ENCODE results near the gene ST6GALNAC5.
A peak's percentile ranks its signal among the peaks of the same experiment; 100 is the strongest.
"Not testable (repeated sequence)": the region's sequence is repeated elsewhere in the genome, so short reads cannot be mapped to it uniquely, and the experiment has no call there.

The ST6GALNAC5 gene

DNA sequence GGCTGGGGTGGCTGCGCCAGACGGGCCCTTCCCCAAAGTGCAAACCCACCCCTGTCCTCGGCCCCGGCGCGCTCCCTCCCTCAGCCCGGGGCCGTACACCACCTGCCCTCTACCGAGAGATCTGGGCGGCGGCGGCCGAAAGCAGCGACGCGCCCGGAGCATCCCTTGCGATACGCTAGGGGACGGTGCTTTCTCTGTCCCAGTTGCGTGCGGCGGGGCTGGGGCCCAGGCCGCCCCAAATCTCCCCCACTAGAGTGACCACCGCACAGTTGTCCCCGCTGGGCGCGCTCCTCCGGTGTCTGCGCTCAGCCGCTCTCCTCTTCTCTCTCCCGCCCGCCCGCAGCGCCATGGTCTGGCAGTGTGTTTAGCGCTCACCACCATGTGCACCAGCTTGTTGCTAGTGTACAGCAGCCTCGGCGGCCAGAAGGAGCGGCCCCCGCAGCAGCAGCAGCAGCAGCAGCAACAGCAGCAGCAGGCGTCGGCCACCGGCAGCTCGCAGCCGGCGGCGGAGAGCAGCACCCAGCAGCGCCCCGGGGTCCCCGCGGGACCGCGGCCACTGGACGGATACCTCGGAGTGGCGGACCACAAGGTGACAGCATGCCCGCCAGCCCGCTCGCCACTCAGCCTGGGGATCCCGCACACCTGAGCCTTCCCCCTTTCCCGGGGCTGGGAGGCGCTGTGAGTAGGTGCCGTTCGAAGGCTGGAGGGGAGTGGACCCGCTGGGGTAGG, 1.0 kb downstream of the ST6GALNAC5 start:
- peak overlapping the region; percentile 64 for H3K9ac ChIP-seq (ENCODE audit: low read length)
- no peaks in the 10 kb centered on the region for H3K9me3 ChIP-seq (ENCODE audit: control insufficient read depth, low read depth, low read length)
- H3K27me3 ChIP-seq (ENCODE audit: control insufficient read depth, insufficient read depth, low read length): peaks cover 21% of the 10 kb centered on the region
- H3K27ac ChIP-seq (ENCODE audit: low read length): no peak overlapping the region
- H3K4me1 ChIP-seq (ENCODE audit: control insufficient read depth, low read depth, low read length): no peaks in the 10 kb centered on the region
- H3K4me3 ChIP-seq (ENCODE audit: low read length): peak overlapping the region; percentile 83
- no peaks in the 10 kb centered on the region for H3K36me3 ChIP-seq (ENCODE audit: control insufficient read depth, low read depth, low read length)

DNA sequence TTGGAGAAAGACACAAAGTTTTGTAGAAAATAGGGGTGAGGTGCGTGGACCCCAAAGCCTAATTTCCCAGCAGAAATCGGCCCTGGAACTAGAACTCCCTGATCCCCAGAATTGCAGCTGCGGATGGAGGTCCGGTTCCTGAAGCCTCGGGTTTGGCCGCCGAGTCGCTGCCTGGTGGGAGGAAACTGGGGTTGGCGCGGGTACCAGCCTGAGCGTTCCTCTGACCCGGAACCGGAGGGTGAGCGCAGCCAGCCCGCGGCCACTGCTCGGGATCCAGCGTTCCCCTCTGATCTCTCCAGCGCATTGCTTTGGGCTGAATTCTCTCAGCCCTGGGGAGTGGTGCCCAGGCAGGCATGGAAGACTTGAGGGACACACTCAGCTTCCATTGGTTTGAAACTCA, 1.6 kb downstream of the ST6GALNAC5 start:
- H3K27ac ChIP-seq (ENCODE audit: low read length): no peak overlapping the region
- peak overlapping the region; percentile 6 for H3K9ac ChIP-seq (ENCODE audit: low read length)
- no peaks in the 10 kb centered on the region for H3K4me1 ChIP-seq (ENCODE audit: control insufficient read depth, low read depth, low read length)
- no peaks in the 10 kb centered on the region for H3K9me3 ChIP-seq (ENCODE audit: control insufficient read depth, low read depth, low read length)
- H3K27me3 ChIP-seq (ENCODE audit: control insufficient read depth, insufficient read depth, low read length): peaks cover 21% of the 10 kb centered on the region
- H3K36me3 ChIP-seq (ENCODE audit: control insufficient read depth, low read depth, low read length): no peaks in the 10 kb centered on the region
- peak overlapping the region; percentile 83 for H3K4me3 ChIP-seq (ENCODE audit: low read length)

DNA sequence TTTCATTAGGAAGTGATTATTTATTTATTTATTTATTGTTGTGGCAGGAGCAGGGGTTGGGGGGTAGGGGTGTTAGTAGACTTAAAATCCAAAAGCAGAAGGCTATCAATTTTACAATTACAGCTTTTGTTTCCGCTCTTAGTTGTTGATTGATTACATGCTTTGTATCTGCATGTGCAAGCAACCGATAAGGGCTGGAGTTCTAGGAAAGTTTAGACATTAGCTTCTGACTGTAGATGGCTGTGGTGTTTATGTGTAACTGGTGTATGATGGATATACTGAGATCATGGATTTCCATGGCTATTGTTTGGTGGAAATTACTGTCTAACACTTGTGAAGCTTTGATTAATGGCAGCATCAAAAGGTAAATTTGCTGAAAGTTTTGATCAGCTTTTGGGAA, 2.8 kb downstream of the ST6GALNAC5 start:
- no peaks in the 10 kb centered on the region for H3K9me3 ChIP-seq (ENCODE audit: control insufficient read depth, low read depth, low read length)
- H3K27me3 ChIP-seq (ENCODE audit: control insufficient read depth, insufficient read depth, low read length): peaks cover 21% of the 10 kb centered on the region
- no peaks in the 10 kb centered on the region for H3K4me1 ChIP-seq (ENCODE audit: control insufficient read depth, low read depth, low read length)
- no peak overlapping the region for H3K27ac ChIP-seq (ENCODE audit: low read length)
- H3K9ac ChIP-seq (ENCODE audit: low read length): no peak overlapping the region
- no peaks in the 10 kb centered on the region for H3K36me3 ChIP-seq (ENCODE audit: control insufficient read depth, low read depth, low read length)
- H3K4me3 ChIP-seq (ENCODE audit: low read length): no peak overlapping the region

DNA sequence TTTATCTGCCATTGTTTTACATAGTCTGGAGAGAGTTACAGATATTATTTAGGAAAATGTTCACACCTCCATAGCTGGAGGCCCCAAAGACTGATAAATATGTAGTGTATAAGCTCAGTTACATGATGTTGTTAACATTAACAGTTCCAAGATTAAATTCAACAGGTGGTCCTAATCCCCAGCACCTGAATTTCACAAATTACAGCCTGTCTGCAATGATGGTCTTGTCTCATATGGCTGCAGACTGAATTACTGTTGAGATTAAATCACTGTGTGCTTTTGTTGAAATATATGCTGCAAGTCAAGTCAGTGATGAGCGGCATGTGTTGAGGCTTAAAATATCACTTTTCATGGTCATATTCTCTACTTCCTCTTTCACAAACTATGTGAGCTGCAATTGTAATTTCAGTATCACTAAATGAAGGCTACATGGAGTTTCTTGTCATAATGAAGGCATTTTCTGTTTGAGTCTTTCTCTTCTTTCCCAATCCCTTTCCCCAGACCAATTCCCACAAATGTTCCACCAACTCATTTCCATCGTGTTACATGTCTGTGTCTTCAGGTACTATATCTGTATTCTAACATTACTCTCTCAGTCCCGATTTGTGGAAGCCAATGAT, 4.2 kb downstream of the ST6GALNAC5 start:
- H3K9ac ChIP-seq (ENCODE audit: low read length): no peak overlapping the region
- H3K27me3 ChIP-seq (ENCODE audit: control insufficient read depth, insufficient read depth, low read length): peaks cover 21% of the 10 kb centered on the region
- H3K4me3 ChIP-seq (ENCODE audit: low read length): no peak overlapping the region
- no peaks in the 10 kb centered on the region for H3K4me1 ChIP-seq (ENCODE audit: control insufficient read depth, low read depth, low read length)
- H3K27ac ChIP-seq (ENCODE audit: low read length): no peak overlapping the region
- H3K9me3 ChIP-seq (ENCODE audit: control insufficient read depth, low read depth, low read length): no peaks in the 10 kb centered on the region
- no peaks in the 10 kb centered on the region for H3K36me3 ChIP-seq (ENCODE audit: control insufficient read depth, low read depth, low read length)

DNA sequence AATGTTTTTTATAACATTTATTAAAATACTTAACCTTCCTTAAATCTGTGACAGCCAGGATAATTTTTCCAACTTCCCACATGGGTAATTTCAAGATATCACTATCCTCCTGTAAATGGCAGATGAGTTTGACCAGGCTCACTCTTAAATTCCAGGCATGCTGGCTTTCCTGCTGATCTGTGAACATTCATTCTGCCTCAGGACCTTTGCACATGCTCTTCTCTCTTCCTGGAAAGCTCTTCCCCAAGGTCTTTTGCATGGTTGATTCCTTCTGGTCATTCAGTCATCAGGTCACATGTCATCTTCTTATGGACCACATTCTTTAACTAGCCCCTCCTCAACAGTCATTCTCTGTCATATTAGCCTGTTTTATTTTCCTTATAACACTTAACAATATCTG, 5.7 kb downstream of the ST6GALNAC5 start:
- Histone ChIP-seq H3K9ac (ENCODE audit: low read length) (no peak overlapping the region), H3K27me3 (ENCODE audit: control insufficient read depth, insufficient read depth, low read length) (peaks cover 21% of the 10 kb centered on the region), H3K27ac (ENCODE audit: low read length) (no peak overlapping the region), H3K4me1 (ENCODE audit: control insufficient read depth, low read depth, low read length) (no peaks in the 10 kb centered on the region), H3K4me3 (ENCODE audit: low read length) (no peak overlapping the region), H3K9me3 (ENCODE audit: control insufficient read depth, low read depth, low read length) (no peaks in the 10 kb centered on the region), H3K36me3 (ENCODE audit: control insufficient read depth, low read depth, low read length) (no peaks in the 10 kb centered on the region)

DNA sequence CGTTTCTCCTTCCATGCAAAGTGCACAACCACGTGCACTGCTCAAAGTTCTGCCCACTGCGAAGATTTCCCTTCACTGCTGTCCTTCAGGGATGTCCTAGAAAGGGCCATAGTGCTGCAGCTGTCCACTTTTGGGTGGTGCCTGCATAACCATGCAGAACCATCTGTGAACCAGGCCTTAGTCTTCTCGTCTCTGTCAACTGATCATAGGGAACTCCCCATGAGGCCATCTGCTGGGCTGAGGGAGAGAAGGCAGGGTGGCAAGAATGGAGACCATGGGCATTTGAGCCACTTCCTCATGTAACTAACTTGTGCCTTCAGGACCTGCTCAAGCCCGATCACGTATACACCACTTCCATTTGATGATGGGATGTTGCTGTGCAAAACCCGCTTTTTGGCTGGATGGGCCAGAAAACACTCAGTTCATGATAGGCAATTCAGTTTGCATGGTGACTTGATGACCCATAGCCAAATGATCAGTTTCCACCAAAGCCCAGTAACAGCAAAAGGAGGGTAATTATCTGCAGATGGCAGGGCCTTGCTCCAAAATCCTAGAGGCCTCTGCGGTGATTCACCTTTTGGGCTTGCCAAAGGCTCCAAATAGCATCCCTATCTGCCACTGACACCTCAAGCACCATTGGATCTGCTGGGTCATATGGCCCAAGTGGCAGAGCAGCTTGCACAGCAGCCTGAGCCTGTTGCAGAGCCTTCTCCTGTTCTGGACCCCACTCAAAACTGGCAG, 9.5 kb downstream of the ST6GALNAC5 start:
- Histone ChIP-seq H3K36me3 (ENCODE audit: control insufficient read depth, low read depth, low read length) (no peaks in the 10 kb centered on the region), H3K4me3 (ENCODE audit: low read length) (no peak overlapping the region), H3K4me1 (ENCODE audit: control insufficient read depth, low read depth, low read length) (no peaks in the 10 kb centered on the region), H3K9ac (ENCODE audit: low read length) (no peak overlapping the region), H3K9me3 (ENCODE audit: control insufficient read depth, low read depth, low read length) (no peaks in the 10 kb centered on the region), H3K27ac (ENCODE audit: low read length) (no peak overlapping the region), H3K27me3 (ENCODE audit: control insufficient read depth, insufficient read depth, low read length) (no peaks in the 10 kb centered on the region)

DNA sequence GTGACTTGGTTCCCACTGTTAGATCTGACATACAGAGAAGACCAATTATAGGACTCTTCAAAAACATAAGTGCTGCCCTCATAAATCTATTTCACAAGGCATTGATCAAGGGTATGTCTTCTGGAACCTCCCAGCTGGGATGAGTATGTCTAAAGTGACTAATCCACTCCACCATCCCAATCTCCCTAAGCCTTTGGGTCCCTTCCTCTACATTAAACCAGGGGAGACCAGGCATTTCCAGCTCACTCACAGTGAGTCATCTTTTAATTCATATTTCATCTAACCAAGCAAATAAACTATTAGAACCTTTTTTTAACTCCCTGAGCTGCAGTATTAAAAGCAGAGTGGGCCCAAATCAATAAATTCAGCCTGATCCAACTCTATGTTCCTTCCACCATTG, 11.7 kb downstream of the ST6GALNAC5 start:
- H3K27me3 ChIP-seq (ENCODE audit: control insufficient read depth, insufficient read depth, low read length); H3K4me1 ChIP-seq (ENCODE audit: control insufficient read depth, low read depth, low read length); H3K36me3 ChIP-seq (ENCODE audit: control insufficient read depth, low read depth, low read length); H3K9me3 ChIP-seq (ENCODE audit: control insufficient read depth, low read depth, low read length); H3K9ac ChIP-seq (ENCODE audit: low read length); H3K4me3 ChIP-seq (ENCODE audit: low read length); H3K27ac ChIP-seq (ENCODE audit: low read length): not testable (repeated sequence)

DNA sequence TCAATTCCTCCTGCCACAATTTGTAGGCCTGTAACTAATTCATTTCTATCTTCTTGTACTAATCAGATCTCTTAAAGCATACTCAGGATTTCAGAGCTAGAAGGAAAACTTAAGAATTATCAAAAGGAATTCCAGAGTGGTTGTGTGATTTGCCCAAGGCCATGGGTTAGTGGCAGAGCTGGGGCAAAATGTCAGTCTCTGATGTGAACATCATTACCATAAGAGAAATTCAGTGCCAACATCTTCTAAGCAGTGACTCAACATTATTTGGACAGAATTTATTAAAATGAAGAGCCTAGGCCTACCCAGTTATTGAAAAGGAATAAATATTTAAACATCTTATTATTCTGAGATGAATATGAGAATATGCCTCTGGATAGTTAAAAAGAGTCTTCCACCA, 14.5 kb downstream of the ST6GALNAC5 start:
- no peaks in the 10 kb centered on the region for H3K4me1 ChIP-seq (ENCODE audit: control insufficient read depth, low read depth, low read length)
- H3K27me3 ChIP-seq (ENCODE audit: control insufficient read depth, insufficient read depth, low read length): no peaks in the 10 kb centered on the region
- no peaks in the 10 kb centered on the region for H3K36me3 ChIP-seq (ENCODE audit: control insufficient read depth, low read depth, low read length)
- no peak overlapping the region for H3K27ac ChIP-seq (ENCODE audit: low read length)
- H3K9me3 ChIP-seq (ENCODE audit: control insufficient read depth, low read depth, low read length): no peaks in the 10 kb centered on the region
- no peak overlapping the region for H3K9ac ChIP-seq (ENCODE audit: low read length)
- H3K4me3 ChIP-seq (ENCODE audit: low read length): no peak overlapping the region

DNA sequence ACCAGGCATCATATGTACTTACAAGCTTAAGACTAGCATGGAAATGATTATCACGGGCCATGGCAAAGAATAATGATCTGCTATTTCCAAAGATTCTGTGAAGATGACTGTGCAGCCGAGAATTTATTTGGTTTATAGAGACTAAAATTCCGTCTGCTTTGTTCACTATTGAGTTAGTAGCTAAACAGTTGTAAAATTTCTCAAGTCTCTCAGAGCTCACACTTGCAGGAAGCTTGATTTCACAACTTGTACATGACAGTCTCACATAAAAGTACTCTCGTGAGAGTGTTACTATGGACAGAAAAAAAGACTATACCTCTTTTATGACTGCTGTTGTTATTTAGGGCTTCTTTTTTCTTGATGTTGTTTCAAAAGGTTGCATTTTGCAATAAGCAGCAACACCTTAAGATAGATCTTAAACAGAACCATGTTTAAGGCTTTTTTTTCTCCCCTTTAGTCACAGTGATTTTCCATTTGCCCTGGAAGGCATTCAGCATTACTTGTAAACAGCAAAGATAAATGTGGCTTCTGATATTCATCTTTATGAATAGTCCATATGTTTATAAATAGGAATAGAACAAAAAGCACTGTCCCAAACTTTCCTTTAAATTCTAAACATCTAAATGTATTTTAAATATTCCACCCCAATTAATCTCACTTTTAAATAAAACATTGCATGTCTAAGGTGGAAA, 24.8 kb downstream of the ST6GALNAC5 start:
- H3K36me3 ChIP-seq (ENCODE audit: control insufficient read depth, low read depth, low read length): no peaks in the 10 kb centered on the region
- no peaks in the 10 kb centered on the region for H3K27me3 ChIP-seq (ENCODE audit: control insufficient read depth, insufficient read depth, low read length)

DNA sequence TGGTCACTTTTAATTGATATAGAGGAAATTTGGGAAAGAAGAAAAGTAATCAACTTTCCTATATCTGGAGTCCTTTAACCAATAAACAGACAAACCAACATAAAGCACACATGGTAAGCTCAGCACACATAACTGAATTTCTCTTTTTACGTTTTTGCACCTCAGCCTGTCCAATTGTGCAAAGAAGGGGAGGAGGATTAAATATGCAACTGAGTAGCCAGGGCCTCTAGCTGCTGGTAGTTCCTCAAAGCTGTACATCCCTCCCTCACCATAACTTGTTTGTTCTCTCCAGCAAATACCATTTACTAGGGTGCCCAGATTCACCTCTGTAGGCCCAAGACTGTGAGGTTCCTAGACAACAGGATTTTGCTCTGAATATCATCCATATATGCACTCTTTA, 25.4 kb downstream of the ST6GALNAC5 start:
- Histone ChIP-seq H3K4me3 (ENCODE audit: low read length) (no peak overlapping the region), H3K9me3 (ENCODE audit: control insufficient read depth, low read depth, low read length) (no peaks in the 10 kb centered on the region), H3K27me3 (ENCODE audit: control insufficient read depth, insufficient read depth, low read length) (no peaks in the 10 kb centered on the region), H3K9ac (ENCODE audit: low read length) (no peak overlapping the region), H3K27ac (ENCODE audit: low read length) (no peak overlapping the region), H3K4me1 (ENCODE audit: control insufficient read depth, low read depth, low read length) (no peaks in the 10 kb centered on the region), H3K36me3 (ENCODE audit: control insufficient read depth, low read depth, low read length) (no peaks in the 10 kb centered on the region)

More for the DNA sequence above, 24.8 kb downstream of the ST6GALNAC5 start:
- Histone ChIP-seq H3K9me3 (ENCODE audit: control insufficient read depth, low read depth, low read length) (no peaks in the 10 kb centered on the region), H3K27ac (ENCODE audit: low read length) (no peak overlapping the region), H3K9ac (ENCODE audit: low read length) (no peak overlapping the region), H3K4me3 (ENCODE audit: low read length) (no peak overlapping the region), H3K4me1 (ENCODE audit: control insufficient read depth, low read depth, low read length) (no peaks in the 10 kb centered on the region)

DNA sequence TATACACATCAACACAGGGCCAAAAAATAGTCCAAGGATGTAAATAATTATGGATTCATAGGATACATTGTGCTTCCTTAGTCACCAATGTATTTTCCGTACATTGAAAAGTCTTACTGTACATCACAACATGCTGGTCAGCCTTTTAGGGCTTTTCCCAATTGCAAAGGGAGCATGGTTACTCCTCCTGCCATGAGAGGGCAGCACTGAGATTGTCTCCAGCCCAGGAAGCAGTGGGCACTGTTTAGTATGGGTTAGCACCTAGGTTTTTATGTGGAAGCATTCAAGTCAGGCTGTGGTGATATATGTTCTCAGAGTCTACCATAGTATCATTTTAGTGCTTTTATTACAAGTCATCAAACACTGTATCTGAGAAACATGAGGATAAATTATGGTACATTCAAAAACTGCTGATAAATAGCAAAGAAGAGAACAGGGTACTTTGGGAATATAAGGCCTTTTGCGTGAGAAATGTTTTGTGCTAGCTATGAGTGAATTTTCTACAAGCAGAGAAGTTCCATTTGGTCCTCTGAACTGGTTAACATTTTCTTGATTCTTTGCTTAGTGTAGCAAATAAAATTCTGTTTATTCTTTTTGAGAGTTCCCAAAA, 34.0 kb downstream of the ST6GALNAC5 start:
- H3K27ac ChIP-seq (ENCODE audit: low read length): no peak overlapping the region
- H3K9me3 ChIP-seq (ENCODE audit: control insufficient read depth, low read depth, low read length): no peaks in the 10 kb centered on the region
- no peak overlapping the region for H3K9ac ChIP-seq (ENCODE audit: low read length)
- no peak overlapping the region for H3K4me3 ChIP-seq (ENCODE audit: low read length)
- no peaks in the 10 kb centered on the region for H3K4me1 ChIP-seq (ENCODE audit: control insufficient read depth, low read depth, low read length)
- H3K27me3 ChIP-seq (ENCODE audit: control insufficient read depth, insufficient read depth, low read length): no peaks in the 10 kb centered on the region
- H3K36me3 ChIP-seq (ENCODE audit: control insufficient read depth, low read depth, low read length): no peaks in the 10 kb centered on the region
